HepG2 (cell line): ENCODE measurements around the gene PRM3. TPM values are rescaled to one million over a fixed set of nuclear protein-coding genes. Genes with fewer than 3 reads are reported as not detected.
A peak's percentile ranks its signal among the peaks of the same experiment; 100 is the strongest.

Experiments
- ATF7 ChIP-seq, 2 experiments: fragments of 450-650 bp in 1 of 2; sonication (generic) in 1 of 2; formaldehyde crosslinking in 1 of 2; IDR thresholded peaks; 2 replicates each; pipeline versions ENCODE4 v1.4.0 to v1.6.1; 2016 to 2020; ENCODE audit warnings: antibody characterized with exemption in 1 of 2, mild to moderate bottlenecking in 1 of 2, missing genetic modification reagents in 1 of 2
- FOXA3 ChIP-seq: IDR thresholded peaks from 2 replicates; pipeline ENCODE4 v1.6.1; 2016; ENCODE audit warnings: missing genetic modification reagents, missing compliant biosample characterization
- GTF3A ChIP-seq: sonication (generic); formaldehyde crosslinking; conservative IDR thresholded peaks from 2 replicates; pipeline ENCODE4 v1.4.0; 2020; ENCODE audit warnings: mild to moderate bottlenecking, missing genetic modification reagents
- LCORL ChIP-seq, 2 experiments: fragments of 450-650 bp in 1 of 2; sonication (generic) in 1 of 2; formaldehyde crosslinking in 1 of 2; IDR thresholded peaks; 2 replicates each; pipeline versions ENCODE4 v1.5.0 to v1.6.1; 2017 to 2020; ENCODE audit warnings: antibody characterized with exemption in 1 of 2, missing genetic modification reagents in 1 of 2
- NPAS2 ChIP-seq: sonication (generic); formaldehyde crosslinking; IDR thresholded peaks from 2 replicates; pipeline ENCODE4 v1.8.0; 2022; ENCODE audit warnings: mild to moderate bottlenecking, missing genetic modification reagents, borderline replicate concordance
- SPEN ChIP-seq: sonication (generic); formaldehyde crosslinking; IDR thresholded peaks from 2 replicates; pipeline ENCODE4 v1.5.1; 2020; ENCODE audit warnings: low read depth, mild to moderate bottlenecking, missing genetic modification reagents
- TBX3 ChIP-seq: fragments of 450-650 bp; IDR thresholded peaks from 2 replicates; pipeline ENCODE4 v1.6.1; 2017; ENCODE audit warnings: antibody characterized with exemption, mild to moderate bottlenecking, inconsistent platforms, borderline replicate concordance
- ZFX ChIP-seq: sonication (generic); formaldehyde crosslinking; IDR thresholded peaks from 2 replicates; pipeline ENCODE4 v1.4.0; 2020; ENCODE audit warnings: mild to moderate bottlenecking, low read depth, missing genetic modification reagents, moderate library complexity
- ZFY ChIP-seq: sonication (generic); formaldehyde crosslinking; IDR thresholded peaks from 2 replicates; pipeline ENCODE4 v1.4.0; 2020; ENCODE audit warnings: missing genetic modification reagents
- ZNF24 ChIP-seq: fragments of 450-650 bp; IDR thresholded peaks from 2 replicates; pipeline ENCODE4 v1.6.1; 2017; ENCODE audit warnings: antibody characterized with exemption, mild to moderate bottlenecking
- ZNF383 ChIP-seq: sonication (generic); formaldehyde crosslinking; IDR thresholded peaks from 2 replicates; pipeline ENCODE4 v1.4.0; 2020; ENCODE audit warnings: missing genetic modification reagents, mild to moderate bottlenecking, borderline replicate concordance
- ZNF451 ChIP-seq: sonication (generic); formaldehyde crosslinking; IDR thresholded peaks from 2 replicates; pipeline ENCODE4 v1.5.0; 2020; ENCODE audit warnings: mild to moderate bottlenecking, missing genetic modification reagents
- ZNF614 ChIP-seq: IDR thresholded peaks from 2 replicates; pipeline ENCODE4 v1.6.1; 2018; ENCODE audit warnings: missing biosample characterization, missing genetic modification reagents, inconsistent platforms, borderline replicate concordance
- ZNF616 ChIP-seq: sonication (generic); formaldehyde crosslinking; IDR thresholded peaks from 2 replicates; pipeline ENCODE4 v1.5.0; 2020; ENCODE audit warnings: low read depth, mild to moderate bottlenecking, missing genetic modification reagents
- polyA plus RNA-seq, 8 experiments: library from polyadenylated mRNA; depleted of rRNA in 3 of 8; stranded (reverse) in 7 of 8; unstranded in 1 of 8; fragments of >200 nt; fragmentation: Illumina TruSeq in 4 of 8; extraction: Trizol in 4 of 8; gene quantifications; 2 replicates each; pipeline versions ENCODE4 v1.2.1 to v1.2.3, GENCODE V29; 2011 to 2016; ENCODE audit warnings: low read depth in 4 of 8, missing spikeins in 1 of 8, mixed read lengths in 1 of 8; ENCODE audit not compliant: insufficient read depth in 1 of 8
- total RNA-seq, 5 experiments: library from RNA; depleted of rRNA; stranded (reverse); fragments of >200 nt; fragmentation: Illumina TruSeq; extraction: Trizol; gene quantifications; 2 replicates each; pipeline ENCODE4 v1.2.3, GENCODE V29; 2016; ENCODE audit warnings: low read depth in 1 of 5
- TF ChIP-seq, protein P1 (sequence below): sonication (generic); formaldehyde crosslinking; IDR thresholded peaks from 2 replicates; pipeline ENCODE4 v1.5.0; 2020; ENCODE audit warnings: missing genetic modification reagents, mild to moderate bottlenecking, borderline replicate concordance
- TF ChIP-seq, protein P2 (sequence below): sonication (generic); formaldehyde crosslinking; IDR thresholded peaks from 2 replicates; pipeline ENCODE4 v1.4.0; 2020; ENCODE audit warnings: missing genetic modification reagents, borderline replicate concordance
- TF ChIP-seq, protein P3 (sequence below): sonication (generic); formaldehyde crosslinking; IDR thresholded peaks from 2 replicates; pipeline ENCODE4 v1.4.0; 2020; ENCODE audit warnings: missing genetic modification reagents, borderline replicate concordance
- TF ChIP-seq, protein P4 (sequence below): sonication (generic); formaldehyde crosslinking; IDR thresholded peaks from 2 replicates; pipeline ENCODE4 v1.4.0; 2020; ENCODE audit warnings: missing genetic modification reagents

PRM3 gene
- total and polyA plus RNA-seq, 2 of the 13 experiments (the other 11 are each of a cell fraction or from before 2014, with no cell fraction given), result not detected

GRCh38 chr16:11303405-11304138 lies 30.1 kb upstream of the PRM3 start (continued):
- TF ChIP-seq, protein P1, sequence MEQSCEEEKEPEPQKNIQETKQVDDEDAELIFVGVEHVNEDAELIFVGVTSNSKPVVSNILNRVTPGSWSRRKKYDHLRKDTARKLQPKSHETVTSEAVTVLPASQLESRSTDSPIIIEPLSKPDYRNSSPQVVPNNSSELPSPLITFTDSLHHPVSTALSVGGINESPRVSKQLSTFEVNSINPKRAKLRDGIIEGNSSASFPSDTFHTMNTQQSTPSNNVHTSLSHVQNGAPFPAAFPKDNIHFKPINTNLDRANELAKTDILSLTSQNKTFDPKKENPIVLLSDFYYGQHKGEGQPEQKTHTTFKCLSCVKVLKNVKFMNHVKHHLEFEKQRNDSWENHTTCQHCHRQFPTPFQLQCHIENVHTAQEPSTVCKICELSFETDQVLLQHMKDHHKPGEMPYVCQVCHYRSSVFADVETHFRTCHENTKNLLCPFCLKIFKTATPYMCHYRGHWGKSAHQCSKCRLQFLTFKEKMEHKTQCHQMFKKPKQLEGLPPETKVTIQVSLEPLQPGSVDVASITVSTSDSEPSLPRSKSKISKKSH (CRISPR knock-in tag), result no peak
- TF ChIP-seq FOXA3 (CRISPR knock-in tag) (0 out of 2 replicates have a peak, but pooled peaks have one; percentile 3), ZNF24 (no peak), TBX3 (no peak), LCORL (IDR thresholded peaks at IDR 0.05) (no peak), LCORL (CRISPR knock-in tag; IDR thresholded peaks at IDR 0.05) (no peak), ZNF383 (CRISPR knock-in tag) (no peak), ZNF614 (no peak), ATF7 (IDR thresholded peaks at IDR 0.05) (no peak), ATF7 (CRISPR knock-in tag; IDR thresholded peaks at IDR 0.05) (no peak), ZNF451 (peak; percentile 58; the same call in 1 of the 2 replicates), GTF3A (CRISPR knock-in tag) (no peak), NPAS2 (no peak), ZNF616 (no peak), SPEN (CRISPR knock-in tag) (peak; percentile 14; the same call in 1 of the 2 replicates), ZFY (no peak), ZFX (CRISPR knock-in tag) (0 out of 2 replicates have a peak, but pooled peaks have one; percentile 18)
- TF ChIP-seq, protein P2, sequence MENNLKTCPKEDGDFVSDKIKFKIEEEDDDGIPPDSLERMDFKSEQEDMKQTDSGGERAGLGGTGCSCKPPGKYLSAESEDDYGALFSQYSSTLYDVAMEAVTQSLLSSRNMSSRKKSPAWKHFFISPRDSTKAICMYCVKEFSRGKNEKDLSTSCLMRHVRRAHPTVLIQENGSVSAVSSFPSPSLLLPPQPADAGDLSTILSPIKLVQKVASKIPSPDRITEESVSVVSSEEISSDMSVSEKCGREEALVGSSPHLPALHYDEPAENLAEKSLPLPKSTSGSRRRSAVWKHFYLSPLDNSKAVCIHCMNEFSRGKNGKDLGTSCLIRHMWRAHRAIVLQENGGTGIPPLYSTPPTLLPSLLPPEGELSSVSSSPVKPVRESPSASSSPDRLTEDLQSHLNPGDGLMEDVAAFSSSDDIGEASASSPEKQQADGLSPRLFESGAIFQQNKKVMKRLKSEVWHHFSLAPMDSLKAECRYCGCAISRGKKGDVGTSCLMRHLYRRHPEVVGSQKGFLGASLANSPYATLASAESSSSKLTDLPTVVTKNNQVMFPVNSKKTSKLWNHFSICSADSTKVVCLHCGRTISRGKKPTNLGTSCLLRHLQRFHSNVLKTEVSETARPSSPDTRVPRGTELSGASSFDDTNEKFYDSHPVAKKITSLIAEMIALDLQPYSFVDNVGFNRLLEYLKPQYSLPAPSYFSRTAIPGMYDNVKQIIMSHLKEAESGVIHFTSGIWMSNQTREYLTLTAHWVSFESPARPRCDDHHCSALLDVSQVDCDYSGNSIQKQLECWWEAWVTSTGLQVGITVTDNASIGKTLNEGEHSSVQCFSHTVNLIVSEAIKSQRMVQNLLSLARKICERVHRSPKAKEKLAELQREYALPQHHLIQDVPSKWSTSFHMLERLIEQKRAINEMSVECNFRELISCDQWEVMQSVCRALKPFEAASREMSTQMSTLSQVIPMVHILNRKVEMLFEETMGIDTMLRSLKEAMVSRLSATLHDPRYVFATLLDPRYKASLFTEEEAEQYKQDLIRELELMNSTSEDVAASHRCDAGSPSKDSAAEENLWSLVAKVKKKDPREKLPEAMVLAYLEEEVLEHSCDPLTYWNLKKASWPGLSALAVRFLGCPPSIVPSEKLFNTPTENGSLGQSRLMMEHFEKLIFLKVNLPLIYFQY, result no peak
- TF ChIP-seq, protein P3, sequence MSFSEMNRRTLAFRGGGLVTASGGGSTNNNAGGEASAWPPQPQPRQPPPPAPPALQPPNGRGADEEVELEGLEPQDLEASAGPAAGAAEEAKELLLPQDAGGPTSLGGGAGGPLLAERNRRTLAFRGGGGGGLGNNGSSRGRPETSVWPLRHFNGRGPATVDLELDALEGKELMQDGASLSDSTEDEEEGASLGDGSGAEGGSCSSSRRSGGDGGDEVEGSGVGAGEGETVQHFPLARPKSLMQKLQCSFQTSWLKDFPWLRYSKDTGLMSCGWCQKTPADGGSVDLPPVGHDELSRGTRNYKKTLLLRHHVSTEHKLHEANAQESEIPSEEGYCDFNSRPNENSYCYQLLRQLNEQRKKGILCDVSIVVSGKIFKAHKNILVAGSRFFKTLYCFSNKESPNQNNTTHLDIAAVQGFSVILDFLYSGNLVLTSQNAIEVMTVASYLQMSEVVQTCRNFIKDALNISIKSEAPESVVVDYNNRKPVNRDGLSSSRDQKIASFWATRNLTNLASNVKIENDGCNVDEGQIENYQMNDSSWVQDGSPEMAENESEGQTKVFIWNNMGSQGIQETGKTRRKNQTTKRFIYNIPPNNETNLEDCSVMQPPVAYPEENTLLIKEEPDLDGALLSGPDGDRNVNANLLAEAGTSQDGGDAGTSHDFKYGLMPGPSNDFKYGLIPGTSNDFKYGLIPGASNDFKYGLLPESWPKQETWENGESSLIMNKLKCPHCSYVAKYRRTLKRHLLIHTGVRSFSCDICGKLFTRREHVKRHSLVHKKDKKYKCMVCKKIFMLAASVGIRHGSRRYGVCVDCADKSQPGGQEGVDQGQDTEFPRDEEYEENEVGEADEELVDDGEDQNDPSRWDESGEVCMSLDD (CRISPR knock-in tag), result no peak
- TF ChIP-seq, protein P4, sequence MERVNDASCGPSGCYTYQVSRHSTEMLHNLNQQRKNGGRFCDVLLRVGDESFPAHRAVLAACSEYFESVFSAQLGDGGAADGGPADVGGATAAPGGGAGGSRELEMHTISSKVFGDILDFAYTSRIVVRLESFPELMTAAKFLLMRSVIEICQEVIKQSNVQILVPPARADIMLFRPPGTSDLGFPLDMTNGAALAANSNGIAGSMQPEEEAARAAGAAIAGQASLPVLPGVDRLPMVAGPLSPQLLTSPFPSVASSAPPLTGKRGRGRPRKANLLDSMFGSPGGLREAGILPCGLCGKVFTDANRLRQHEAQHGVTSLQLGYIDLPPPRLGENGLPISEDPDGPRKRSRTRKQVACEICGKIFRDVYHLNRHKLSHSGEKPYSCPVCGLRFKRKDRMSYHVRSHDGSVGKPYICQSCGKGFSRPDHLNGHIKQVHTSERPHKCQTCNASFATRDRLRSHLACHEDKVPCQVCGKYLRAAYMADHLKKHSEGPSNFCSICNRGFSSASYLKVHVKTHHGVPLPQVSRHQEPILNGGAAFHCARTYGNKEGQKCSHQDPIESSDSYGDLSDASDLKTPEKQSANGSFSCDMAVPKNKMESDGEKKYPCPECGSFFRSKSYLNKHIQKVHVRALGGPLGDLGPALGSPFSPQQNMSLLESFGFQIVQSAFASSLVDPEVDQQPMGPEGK (CRISPR knock-in tag), result peak; percentile 63; the same call in 1 of the 2 replicates
